Thyroid gland (tissue), 4 donors: ENCODE measurements around the gene TAS2R60.

Experiments used
- POLR2A ChIP-seq, 2 donors: fragments of 450-650 bp; IDR thresholded peaks; one replicate each; pipeline ENCODE4 v1.6.1; 2017; ENCODE audit warnings: antibody characterized with exemption in 2 of 2, mild to moderate bottlenecking in 2 of 2, moderate library complexity in 1 of 2
- TF ChIP-seq, protein P1 (sequence below), 6 experiments: fragments of 200-600 bp in 3 of 6; fragments of 450-650 bp in 3 of 6; sonication (generic) in 3 of 6; IDR thresholded peaks; one replicate each; pipeline ENCODE4 v1.5.1; 2016 to 2019; ENCODE audit warnings: antibody characterized with exemption in 6 of 6, mild to moderate bottlenecking in 2 of 6, inconsistent platforms in 1 of 6, moderate library complexity in 1 of 6

GRCh38 chr7:143451746-143452145 lies 8.5 kb downstream of the TAS2R60 start:
- TF ChIP-seq, protein P1, sequence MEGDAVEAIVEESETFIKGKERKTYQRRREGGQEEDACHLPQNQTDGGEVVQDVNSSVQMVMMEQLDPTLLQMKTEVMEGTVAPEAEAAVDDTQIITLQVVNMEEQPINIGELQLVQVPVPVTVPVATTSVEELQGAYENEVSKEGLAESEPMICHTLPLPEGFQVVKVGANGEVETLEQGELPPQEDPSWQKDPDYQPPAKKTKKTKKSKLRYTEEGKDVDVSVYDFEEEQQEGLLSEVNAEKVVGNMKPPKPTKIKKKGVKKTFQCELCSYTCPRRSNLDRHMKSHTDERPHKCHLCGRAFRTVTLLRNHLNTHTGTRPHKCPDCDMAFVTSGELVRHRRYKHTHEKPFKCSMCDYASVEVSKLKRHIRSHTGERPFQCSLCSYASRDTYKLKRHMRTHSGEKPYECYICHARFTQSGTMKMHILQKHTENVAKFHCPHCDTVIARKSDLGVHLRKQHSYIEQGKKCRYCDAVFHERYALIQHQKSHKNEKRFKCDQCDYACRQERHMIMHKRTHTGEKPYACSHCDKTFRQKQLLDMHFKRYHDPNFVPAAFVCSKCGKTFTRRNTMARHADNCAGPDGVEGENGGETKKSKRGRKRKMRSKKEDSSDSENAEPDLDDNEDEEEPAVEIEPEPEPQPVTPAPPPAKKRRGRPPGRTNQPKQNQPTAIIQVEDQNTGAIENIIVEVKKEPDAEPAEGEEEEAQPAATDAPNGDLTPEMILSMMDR (IDR thresholded peaks at IDR 0.05), result no peak
- no peak for TF ChIP-seq POLR2A (IDR thresholded peaks at IDR 0.05)
